Mesodermal cell (in vitro differentiated cells): ENCODE results near the gene APBA3.
"Not testable (repeated sequence)": the region's sequence is repeated elsewhere in the genome, so short reads cannot be mapped to it uniquely, and the experiment has no call there.

Source experiments
- H3K27ac ChIP-seq: 2 replicates; pipeline ENCODE4 v1.7.0; 2013; ENCODE audit warnings: mild to moderate bottlenecking, low read depth, low read length, moderate library complexity; ENCODE audit not compliant: severe bottlenecking
- H3K36me3 ChIP-seq: 2 replicates; pipeline ENCODE4 v1.7.1; 2013; ENCODE audit warnings: mild to moderate bottlenecking, low read length, moderate library complexity; ENCODE audit not compliant: control insufficient read depth, insufficient read depth
- H3K4me1 ChIP-seq: one replicate; pipeline ENCODE4 v1.7.1; 2013; ENCODE audit warnings: mild to moderate bottlenecking, low read length; ENCODE audit not compliant: insufficient read depth, control insufficient read depth, poor library complexity, severe bottlenecking
- H3K4me3 ChIP-seq: 2 replicates; pipeline ENCODE4 v1.7.0; 2013; ENCODE audit warnings: low read length, control low read depth, mild to moderate bottlenecking; ENCODE audit not compliant: insufficient read depth, poor library complexity, severe bottlenecking; ENCODE audit errors: extremely low read depth
- H3K9me3 ChIP-seq: 2 replicates; pipeline ENCODE4 v1.7.1; 2013; ENCODE audit warnings: mild to moderate bottlenecking, low read length, moderate library complexity; ENCODE audit not compliant: control insufficient read depth
- WGBS, 2 experiments: methylation state at CpG; one replicate each; pipeline ENCODE4 v1.1.5; 2013; ENCODE audit warnings: missing lambda C conversion rate in 2 of 2; ENCODE audit not compliant: insufficient coverage in 2 of 2; 5-methylcytosine and 5-hydroxymethylcytosine counted together

The APBA3 gene

DNA sequence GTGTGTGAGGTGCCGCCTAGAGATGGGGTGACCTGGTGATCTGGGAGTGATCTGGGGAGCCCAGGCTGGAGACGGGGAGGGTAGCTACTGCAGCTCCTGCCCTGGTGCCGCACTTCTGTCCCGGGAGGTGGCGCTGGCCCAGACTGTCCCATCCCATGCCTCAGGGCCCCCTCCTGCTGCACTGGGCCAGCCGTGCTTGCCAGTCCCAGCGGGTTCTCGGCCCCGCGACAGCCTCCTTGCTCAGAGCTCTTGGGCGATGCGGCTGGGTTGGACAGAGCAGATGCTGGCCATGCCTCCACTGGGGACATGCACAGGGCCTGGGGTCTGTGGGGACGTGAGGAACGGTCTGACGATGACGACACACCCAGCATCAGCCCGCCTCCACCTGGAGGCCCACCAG lies 8.0 kb upstream of the APBA3 start:
- Histone ChIP-seq H3K4me1 (no peaks in the 10 kb centered on the region), H3K4me3 (no peak overlapping the region), H3K27ac (no peak overlapping the region), H3K9me3 (no peaks in the 10 kb centered on the region), H3K36me3 (peaks cover 14% of the 10 kb centered on the region)
- WGBS, 2 experiments = 90 to 91% methylated on average over 14 to 16 of the region's 17 CpGs

DNA sequence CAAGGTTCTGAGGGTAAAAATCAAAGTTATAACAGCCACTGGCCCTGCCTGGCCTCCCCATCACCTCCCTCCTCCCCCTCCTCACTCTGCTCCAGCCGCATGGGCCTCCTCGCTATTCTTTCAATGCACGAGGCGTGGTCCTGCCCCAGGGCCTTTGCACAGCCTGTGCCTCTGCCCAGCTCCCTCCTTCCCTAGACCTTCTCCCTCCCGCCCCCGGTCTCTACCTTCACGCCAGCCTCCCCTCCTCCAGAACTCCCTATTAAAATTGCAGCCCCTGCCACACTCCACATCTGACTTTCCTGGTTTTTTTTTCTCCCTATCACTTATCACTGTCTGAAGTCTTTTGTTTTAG lies 7.2 kb upstream of the APBA3 start:
- no peaks in the 10 kb centered on the region for H3K9me3 ChIP-seq
- H3K36me3 ChIP-seq = peaks cover 14% of the 10 kb centered on the region
- no peaks in the 10 kb centered on the region for H3K4me1 ChIP-seq
- 93 to 95% methylated on average over 4 to 7 of the region's 7 CpGs for WGBS, 2 experiments
- H3K4me3 ChIP-seq = no peak overlapping the region
- no peak overlapping the region for H3K27ac ChIP-seq

DNA sequence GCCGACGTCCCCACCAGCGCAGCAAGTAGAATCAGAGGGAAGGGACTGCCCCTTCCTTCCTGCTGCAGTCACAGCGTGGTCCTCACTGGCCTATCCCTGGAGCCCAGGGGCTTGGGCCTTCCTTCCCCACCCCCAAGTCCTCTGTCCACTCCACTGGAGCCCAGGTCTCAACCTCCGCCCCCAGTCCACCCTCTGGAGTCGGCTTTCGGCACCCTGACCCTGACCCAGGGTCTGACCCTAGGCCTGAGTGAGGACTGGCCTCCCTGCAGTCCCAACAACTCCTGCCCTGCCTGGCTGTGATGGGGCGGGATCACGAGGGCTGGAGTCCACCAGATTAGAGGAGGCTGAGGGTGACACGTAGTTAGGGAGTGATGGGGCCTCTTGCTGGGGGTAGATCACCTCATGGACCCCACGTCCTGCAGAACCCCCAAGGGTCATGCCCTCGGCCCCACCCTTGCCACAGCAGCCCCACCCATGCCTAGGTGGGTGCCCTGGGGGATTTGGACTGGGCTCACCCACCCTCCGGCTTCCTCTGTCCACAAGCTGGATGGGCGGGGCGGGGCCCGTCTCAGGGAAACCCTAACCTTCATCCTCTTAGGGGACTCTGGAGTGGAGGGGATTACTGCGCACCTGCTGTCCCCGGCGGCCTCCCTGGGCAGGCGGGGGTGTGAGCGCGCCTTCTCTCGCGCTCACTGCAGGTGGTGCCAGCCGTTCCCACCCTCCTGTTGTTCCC lies 6.7 kb upstream of the APBA3 start:
- Histone ChIP-seq H3K4me1 (no peaks in the 10 kb centered on the region), H3K27ac (no peak overlapping the region), H3K9me3 (no peaks in the 10 kb centered on the region), H3K36me3 (peaks cover 14% of the 10 kb centered on the region), H3K4me3 (no peak overlapping the region)
- 89 to 100% methylated on average over 10 to 15 of the region's 25 CpGs for WGBS, 2 experiments

DNA sequence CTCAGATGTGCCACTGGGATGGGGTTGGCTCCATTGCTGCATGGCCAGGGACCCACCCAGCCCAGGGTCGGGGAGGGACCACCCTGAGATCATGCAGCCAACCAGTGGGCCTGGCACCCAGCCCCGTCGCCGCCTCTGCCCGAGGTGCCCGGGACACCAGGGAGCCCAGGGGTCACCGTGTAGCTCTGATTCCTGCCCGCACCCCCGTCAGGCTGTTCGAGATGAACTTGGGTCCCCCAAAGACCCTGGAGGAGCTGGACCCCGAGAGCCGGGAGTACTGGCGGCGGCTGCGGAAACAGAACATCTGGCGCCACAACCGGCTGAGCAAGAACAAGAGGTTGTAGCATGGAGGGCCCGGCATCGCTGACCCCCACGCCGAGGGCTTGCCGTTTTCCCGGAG lies 5.6 kb upstream of the APBA3 start:
- 93% methylated on average over 17 to 23 of the region's 23 CpGs for WGBS, 2 experiments
- H3K9me3 ChIP-seq = no peaks in the 10 kb centered on the region
- no peaks in the 10 kb centered on the region for H3K4me1 ChIP-seq
- H3K27ac ChIP-seq = no peak overlapping the region
- H3K4me3 ChIP-seq = no peak overlapping the region
- H3K36me3 ChIP-seq = peaks cover 14% of the 10 kb centered on the region

DNA sequence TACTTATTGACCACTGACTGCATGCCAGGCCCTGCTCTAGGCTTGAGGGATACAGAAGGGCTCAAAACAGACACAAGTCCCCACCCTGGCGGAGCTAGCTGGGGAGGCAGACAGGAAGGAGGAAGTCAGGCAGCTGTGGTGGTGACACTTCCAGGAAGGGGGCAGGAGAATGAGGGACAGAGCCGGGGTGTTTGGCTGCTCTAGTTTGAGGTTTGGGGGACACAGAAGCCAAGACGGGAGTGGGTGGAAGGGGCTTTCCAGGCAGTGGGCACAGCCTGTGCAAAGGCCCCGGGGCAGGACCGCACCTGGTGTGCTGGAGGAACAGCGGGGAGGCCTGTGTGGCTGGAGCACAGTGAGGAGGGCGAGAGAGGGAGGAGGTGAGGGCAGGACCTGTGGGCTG lies 5.0 kb upstream of the APBA3 start:
- no peak overlapping the region for H3K27ac ChIP-seq
- WGBS, 2 experiments = 85 to 90% methylated on average over 6 to 7 of the region's 7 CpGs
- H3K9me3 ChIP-seq = no peaks in the 10 kb centered on the region
- H3K36me3 ChIP-seq = peaks cover 14% of the 10 kb centered on the region
- no peak overlapping the region for H3K4me3 ChIP-seq
- no peaks in the 10 kb centered on the region for H3K4me1 ChIP-seq

DNA sequence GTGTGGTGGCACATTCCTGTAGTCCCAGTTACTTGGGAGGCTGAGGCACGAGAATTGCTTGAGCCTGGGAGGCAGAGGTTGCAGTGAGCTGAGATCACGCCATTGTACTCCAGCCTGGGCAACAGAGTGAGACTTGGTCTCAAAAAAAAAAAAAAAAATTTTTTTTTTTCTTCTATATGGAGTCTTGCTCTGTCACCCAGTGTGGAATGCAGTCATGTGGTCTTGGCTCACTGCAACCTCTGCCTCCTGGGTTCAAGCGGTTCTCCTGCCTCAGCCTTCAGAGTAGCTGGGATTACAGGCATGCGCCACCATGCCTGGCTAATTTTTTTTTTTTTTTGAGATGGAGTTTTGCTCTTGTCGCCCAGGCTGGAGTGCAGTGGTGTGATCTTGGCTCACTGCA lies 4.3 kb upstream of the APBA3 start:
- 86 to 98% methylated on average over 1 to 4 of the region's 5 CpGs for WGBS, 2 experiments
- H3K36me3 ChIP-seq = peaks cover 14% of the 10 kb centered on the region
- H3K4me1 ChIP-seq, H3K27ac ChIP-seq, H3K9me3 ChIP-seq, H3K4me3 ChIP-seq: not testable (repeated sequence)

DNA sequence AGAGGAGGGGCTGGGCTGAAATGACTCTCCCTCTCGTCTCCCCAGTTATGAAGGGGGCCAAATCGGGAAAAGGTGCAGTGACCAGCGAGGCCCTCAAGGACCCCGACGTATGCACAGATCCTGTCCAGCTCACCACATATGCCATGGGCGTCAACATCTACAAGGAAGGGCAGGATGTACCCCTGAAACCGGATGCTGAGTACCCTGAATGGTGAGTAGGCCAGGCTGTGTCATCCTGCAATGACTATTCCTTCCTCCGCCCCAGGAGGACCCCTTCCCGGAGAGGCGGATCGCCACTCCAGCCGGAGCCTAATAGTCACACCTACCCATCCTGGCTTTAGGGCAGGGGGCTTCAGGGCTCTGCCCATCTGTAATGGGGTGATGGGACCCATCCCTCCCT lies 3.6 kb upstream of the APBA3 start:
- Histone ChIP-seq H3K36me3 (peaks cover 16% of the 10 kb centered on the region), H3K9me3 (no peaks in the 10 kb centered on the region), H3K27ac (no peak overlapping the region), H3K4me3 (no peak overlapping the region), H3K4me1 (no peaks in the 10 kb centered on the region)
- WGBS, 2 experiments = 97 to 98% methylated on average over 7 to 8 of the region's 12 CpGs

DNA sequence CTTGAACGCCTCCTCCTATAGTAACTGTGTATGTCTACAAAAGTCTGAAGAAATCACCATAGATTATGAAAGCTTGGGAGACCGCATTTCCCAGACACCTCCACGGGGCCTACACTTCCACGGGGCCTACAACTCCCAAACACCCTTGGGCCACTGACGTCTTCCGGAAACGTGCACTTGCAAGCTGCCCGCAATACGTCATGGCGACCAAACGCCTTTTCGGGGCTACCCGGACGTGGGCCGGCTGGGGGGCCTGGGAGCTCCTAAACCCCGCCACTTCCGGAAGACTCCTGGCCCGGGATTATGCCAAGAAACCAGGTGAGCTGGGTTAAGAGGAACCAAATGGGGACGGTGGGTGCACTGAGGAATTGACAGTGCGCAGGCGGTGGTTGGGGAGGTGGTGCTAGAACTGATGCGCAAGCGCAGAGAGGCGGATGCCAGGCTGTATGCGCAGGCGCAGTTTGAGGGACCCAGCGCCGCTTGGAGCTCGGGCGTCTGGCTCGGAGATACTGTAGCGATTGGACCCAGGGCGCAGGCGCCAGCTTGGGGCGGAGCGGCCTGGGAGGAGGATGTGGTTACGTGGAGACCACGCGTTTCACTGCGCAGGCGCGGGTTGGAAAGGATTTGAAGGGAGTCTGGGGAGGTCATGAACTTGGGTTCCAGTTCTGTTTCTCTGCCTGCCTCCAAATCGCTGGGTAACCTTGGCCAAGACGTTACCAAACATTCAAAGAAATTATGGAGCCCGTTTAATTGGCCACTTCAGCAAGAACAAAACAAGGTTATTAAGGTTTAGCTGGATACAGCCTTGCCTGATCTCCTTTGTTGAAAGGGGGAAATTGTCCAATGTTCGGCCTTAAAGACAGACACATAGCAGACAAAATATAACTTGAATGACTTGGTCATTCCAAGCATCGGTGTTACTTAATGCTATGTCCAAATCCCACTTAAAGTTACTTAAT lies 1.3 kb upstream of the APBA3 start, which contains the start of gene MRPL54:
Gene MRPL54 (plus strand): TSS at position 182 of the 959 bp plus-strand sequence. CDS start 19 bp downstream, at position 201.
- H3K27ac ChIP-seq = peak within 1 kb of the TSS; percentile 93
- no peaks in the 10 kb centered on the region for H3K9me3 ChIP-seq
- H3K36me3 ChIP-seq = peaks cover 35% of the 10 kb centered on the region
- peak within 1 kb of the TSS; percentile 97 for H3K4me3 ChIP-seq
- no peaks in the 10 kb centered on the region for H3K4me1 ChIP-seq
- WGBS, 2 experiments = 6% methylated on average over 33 to 37 of the region's 47 CpGs

DNA sequence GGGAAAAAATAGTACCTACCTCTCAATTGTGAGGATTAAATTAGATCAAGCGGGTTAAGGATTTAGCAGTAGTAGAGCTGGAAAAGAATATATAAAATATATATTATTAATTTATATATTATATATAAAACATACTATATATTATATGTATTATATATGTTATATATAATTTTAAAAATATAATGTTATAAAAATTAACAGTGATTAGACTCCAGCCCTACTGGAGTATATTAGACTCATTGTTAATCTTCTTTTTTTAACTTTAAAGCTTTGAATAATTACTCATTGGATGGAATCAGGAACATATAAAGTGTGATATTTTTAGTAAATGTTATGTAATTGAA lies 610 bp upstream of the APBA3 start:
- Histone ChIP-seq H3K4me3 (peak overlapping the region; percentile 61), H3K9me3 (no peaks in the 10 kb centered on the region), H3K4me1 (no peaks in the 10 kb centered on the region), H3K27ac (peak overlapping the region; percentile 93), H3K36me3 (peaks cover 34% of the 10 kb centered on the region)
- no CpG with 5 or more reads among the region's 1 CpG for WGBS, 2 experiments

DNA sequence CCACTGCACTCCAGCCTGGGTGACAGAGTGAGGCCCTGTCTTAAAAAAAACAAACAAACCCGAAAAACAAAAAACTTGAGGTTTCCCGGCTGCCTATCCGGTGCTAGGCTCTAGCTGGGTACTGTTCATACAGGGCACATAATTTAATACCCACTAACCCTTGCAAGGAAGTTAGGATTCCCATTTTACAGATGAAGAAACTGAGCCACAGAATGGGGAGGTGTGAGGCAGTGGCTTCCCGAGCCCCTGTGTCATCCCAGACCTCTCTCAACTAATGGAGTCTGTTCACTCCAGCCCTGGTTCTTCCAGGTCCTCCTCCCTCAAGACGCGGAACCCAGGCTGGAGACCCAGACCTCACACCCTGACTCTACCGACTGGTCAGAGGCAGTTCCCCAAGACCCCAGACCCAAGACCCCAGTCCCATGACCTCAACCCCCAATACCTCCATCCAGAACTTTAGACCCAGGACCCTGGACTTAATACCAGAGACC lies 576 bp downstream of the APBA3 start:
- 37 to 58% methylated on average over 5 to 6 of the region's 7 CpGs for WGBS, 2 experiments

More for the DNA sequence above, 576 bp downstream of the APBA3 start:
- Histone ChIP-seq H3K36me3 (peaks cover 35% of the 10 kb centered on the region), H3K27ac (peak overlapping the region; percentile 16), H3K4me3 (peak overlapping the region; percentile 97), H3K9me3 (no peaks in the 10 kb centered on the region), H3K4me1 (no peaks in the 10 kb centered on the region)
